HCT116 (cell line): ENCODE results near the gene KCNB1. TPM values are rescaled to one million over a fixed set of nuclear protein-coding genes. Genes with fewer than 3 reads are reported as not detected.

Experiments
- ATAC-seq: fragments of 200-7000 bp; cut with Tn5 transposase; 2 replicates; pipeline ENCODE4 v1.9.1; 2020; ENCODE audit warnings: mild to moderate bottlenecking, moderate library complexity
- BruUV-seq: library from RNA; stranded (reverse); fragments of 400-500 nt; replicated peaks from 2 replicates; lab custom pipeline; 2021; lab: Mats Ljungman, UMichigan
- CTCF ChIA-PET: fragments of 300-600 bp; sonication (Branson Sonifier 250); formaldehyde crosslinking; loops from one replicate; lab custom pipeline; 2021; ENCODE audit warnings: antibody characterized with exemption; lab: Charles Lee
- POLR2A ChIA-PET: fragments of 300-600, 350-600 bp; sonication (Branson Sonifier 250); formaldehyde crosslinking; loops from one replicate; lab custom pipeline; 2021; ENCODE audit warnings: antibody characterized with exemption; lab: Charles Lee
- RAD21 ChIA-PET, 2 experiments: fragments of 300-600 bp; sonication (Branson Sonifier 250); formaldehyde crosslinking; loops; one replicate each; lab custom pipeline; 2023; ENCODE audit warnings: low total read pairs in 2 of 2; ENCODE audit not compliant: uncharacterized antibody in 2 of 2, unreplicated experiment in 2 of 2, low non-redundant PET in 1 of 2; lab: Charles Lee
- DNase-seq: peaks from one replicate; pipeline ENCODE4 v3.0.0-alpha.2; 2010; ENCODE audit warnings: low read depth, low spot score
- H2AFZ ChIP-seq: fragments of 200-600 bp; shearing (Covaris generic), sonication (generic); 2 replicates; pipeline ENCODE4 v1.6.1; 2017; ENCODE audit warnings: low read depth, mixed run types, mixed read lengths, antibody characterized with exemption, low read length; ENCODE audit not compliant: poor library complexity, severe bottlenecking
- H3K27ac ChIP-seq: 2 replicates; pipeline ENCODE4 v1.5.1; 2012; ENCODE audit warnings: low read depth, low read length
- H3K27me3 ChIP-seq: fragments of 200-600 bp; sonication (generic); 2 replicates; pipeline ENCODE4 v1.6.1; 2016; ENCODE audit warnings: mixed run types, low read length, mixed read lengths; ENCODE audit not compliant: insufficient read depth
- H3K36me3 ChIP-seq, 2 experiments: fragments of 200-500 bp in 1 of 2; fragments of 200-600 bp in 1 of 2; sonication (Bioruptor generic) in 1 of 2; sonication (generic) in 1 of 2; 2 replicates each; pipeline versions ENCODE4 v1.5.1 to v1.6.1; 2014 to 2016; ENCODE audit warnings: low read length in 2 of 2, inconsistent platforms in 1 of 2, mixed read lengths in 1 of 2, mixed run types in 1 of 2; ENCODE audit not compliant: insufficient read depth in 2 of 2, control insufficient read depth in 1 of 2
- H3K4me1 ChIP-seq, 2 experiments: fragments of 200-600 bp in 1 of 2; sonication (generic) in 1 of 2; 2 replicates each; pipeline versions ENCODE4 v1.5.1 to v1.6.1; 2012 to 2017; ENCODE audit warnings: low read length in 2 of 2, inconsistent platforms in 1 of 2, mild to moderate bottlenecking in 1 of 2, mixed read lengths in 1 of 2, mixed run types in 1 of 2, moderate library complexity in 1 of 2; ENCODE audit not compliant: insufficient read depth in 2 of 2, control insufficient read depth in 1 of 2
- H3K4me2 ChIP-seq: fragments of 200-600 bp; sonication (generic); 2 replicates; pipeline ENCODE4 v1.6.1; 2017; ENCODE audit warnings: mixed run types, low read length, mixed read lengths
- H3K4me3 ChIP-seq, 2 experiments: fragments of 200-600 bp in 1 of 2; sonication (generic) in 1 of 2; replicated peaks in 1 of 2; 2 replicates each; pipeline ENCODE4 v1.5.1; 2011 to 2016; ENCODE audit warnings: low read length in 2 of 2, control low read depth in 1 of 2, low read depth in 1 of 2, mild to moderate bottlenecking in 1 of 2, mixed read lengths in 1 of 2, mixed run types in 1 of 2
- H3K79me2 ChIP-seq: fragments of 200-600 bp; sonication (generic); 2 replicates; pipeline ENCODE4 v1.6.1; 2017; ENCODE audit warnings: mild to moderate bottlenecking, mixed run types, low read length, moderate library complexity, mixed read lengths; ENCODE audit not compliant: insufficient read depth
- H3K9ac ChIP-seq: fragments of 200-600 bp; sonication (generic); 2 replicates; pipeline ENCODE4 v1.6.1; 2016; ENCODE audit warnings: low read length, mixed read lengths
- H3K9me2 ChIP-seq: fragments of 200-600 bp; sonication (generic), shearing (Covaris generic); 2 replicates; pipeline ENCODE4 v1.6.1; 2017; ENCODE audit warnings: mixed run types, mild to moderate bottlenecking, moderate library complexity; ENCODE audit not compliant: insufficient read depth
- H3K9me3 ChIP-seq, 2 experiments: fragments of 200-500 bp in 1 of 2; fragments of 200-600 bp in 1 of 2; sonication (Bioruptor generic) in 1 of 2; sonication (generic) in 1 of 2; 2 replicates each; pipeline ENCODE4 v1.6.1; 2014 to 2017; ENCODE audit warnings: low read length in 2 of 2, mixed read lengths in 2 of 2, inconsistent platforms in 1 of 2, low read depth in 1 of 2, mild to moderate bottlenecking in 1 of 2, mixed run types in 1 of 2, moderate library complexity in 1 of 2; ENCODE audit not compliant: control insufficient read depth in 1 of 2, insufficient read depth in 1 of 2
- H4K20me1 ChIP-seq: fragments of 200-600 bp; sonication (generic), shearing (Covaris generic); 2 replicates; pipeline ENCODE4 v1.6.1; 2017; ENCODE audit warnings: mixed run types, mild to moderate bottlenecking, moderate library complexity; ENCODE audit not compliant: insufficient read depth
- ATF3 ChIP-seq: IDR thresholded peaks from 2 replicates; pipeline ENCODE4 v1.6.1; 2012
- CBX3 ChIP-seq: IDR thresholded peaks from 2 replicates; pipeline ENCODE4 v1.6.1; 2012; ENCODE audit warnings: low read depth
- CEBPB ChIP-seq: IDR thresholded peaks from 2 replicates; pipeline ENCODE4 v1.6.1; 2012; ENCODE audit warnings: low read depth
- CTCF ChIP-seq, 3 experiments: fragments of 200-600 bp in 1 of 3; sonication (generic) in 1 of 3; IDR thresholded peaks in 2 of 3; conservative IDR thresholded peaks in 1 of 3; 2 replicates each; pipeline ENCODE4 v1.5.1; 2012 to 2017; ENCODE audit warnings: low read depth in 2 of 3, low read length in 2 of 3, antibody characterized with exemption in 1 of 3, borderline replicate concordance in 1 of 3, control low read depth in 1 of 3, mild to moderate bottlenecking in 1 of 3, mixed read lengths in 1 of 3, mixed run types in 1 of 3, moderate library complexity in 1 of 3; ENCODE audit not compliant: insufficient read depth in 1 of 3
- EGR1 ChIP-seq: IDR thresholded peaks from 2 replicates; pipeline ENCODE4 v1.6.1; 2012; ENCODE audit warnings: low read depth
- ELF1 ChIP-seq: IDR thresholded peaks from 2 replicates; pipeline ENCODE4 v1.6.1; 2012; ENCODE audit warnings: low read depth, borderline replicate concordance
- EZH2 ChIP-seq: fragments of 200-600 bp; sonication (generic); IDR thresholded peaks from 2 replicates; pipeline ENCODE4 v1.6.1; 2017; ENCODE audit warnings: antibody characterized with exemption, mixed run types
- EZH2phosphoT487 ChIP-seq: fragments of 200-600 bp; IDR thresholded peaks from 2 replicates; pipeline ENCODE4 v1.6.1; 2018; ENCODE audit warnings: antibody characterized with exemption, borderline replicate concordance
- RAD21 ChIP-seq: IDR thresholded peaks from 2 replicates; pipeline ENCODE4 v1.6.1; 2012; ENCODE audit warnings: low read depth, mild to moderate bottlenecking
- SIN3A ChIP-seq: IDR thresholded peaks from 2 replicates; pipeline ENCODE4 v1.6.1; 2012; ENCODE audit warnings: low read depth
- SP1 ChIP-seq: IDR thresholded peaks from 2 replicates; pipeline ENCODE4 v1.6.1; 2012; ENCODE audit warnings: low read depth
- TCF7L2 ChIP-seq: IDR thresholded peaks from 2 replicates; pipeline ENCODE4 v1.7.0; 2011; ENCODE audit warnings: borderline replicate concordance, inconsistent platforms; ENCODE audit not compliant: insufficient read depth, insufficient read length; ENCODE audit errors: extremely low read depth
- YY1 ChIP-seq: IDR thresholded peaks from 2 replicates; pipeline ENCODE4 v1.6.1; 2011; ENCODE audit warnings: low read length, low read depth, moderate library complexity, mild to moderate bottlenecking; ENCODE audit not compliant: insufficient replicate concordance; ENCODE audit errors: extremely low read depth
- ZBTB33 ChIP-seq: IDR thresholded peaks from 2 replicates; pipeline ENCODE4 v1.6.1; 2011; ENCODE audit warnings: mild to moderate bottlenecking, low read length, moderate library complexity; ENCODE audit not compliant: insufficient replicate concordance; ENCODE audit errors: extremely low read depth
- ZFX ChIP-seq: fragments of 450-650 bp; IDR thresholded peaks from 2 replicates; pipeline ENCODE4 v1.6.1; 2017
- ZNF274 ChIP-seq: fragments of 200-500 bp; sonication (Bioruptor generic); IDR thresholded peaks from 2 replicates; pipeline ENCODE4 v1.6.1; 2014; ENCODE audit warnings: mild to moderate bottlenecking, low read depth, low read length, inconsistent platforms
- intact Hi-C: fragments of 100-400 bp; cut with micrococcal nuclease; formaldehyde crosslinking; loops from 2 replicates; pipeline ENCODE4 v1.10.0; 2022
- total RNA-seq: library from RNA; stranded (reverse); gene quantifications from one replicate; pipeline ENCODE4 v1.2.1, GENCODE V29; 2021; ENCODE audit not compliant: unreplicated experiment
- TF ChIP-seq, protein P1 (sequence below): IDR thresholded peaks from 2 replicates; pipeline ENCODE4 v1.6.1; 2012

Gene KCNB1
- total RNA-seq, 1 experiment from 2014 or later, result 0.79 TPM

DNA sequence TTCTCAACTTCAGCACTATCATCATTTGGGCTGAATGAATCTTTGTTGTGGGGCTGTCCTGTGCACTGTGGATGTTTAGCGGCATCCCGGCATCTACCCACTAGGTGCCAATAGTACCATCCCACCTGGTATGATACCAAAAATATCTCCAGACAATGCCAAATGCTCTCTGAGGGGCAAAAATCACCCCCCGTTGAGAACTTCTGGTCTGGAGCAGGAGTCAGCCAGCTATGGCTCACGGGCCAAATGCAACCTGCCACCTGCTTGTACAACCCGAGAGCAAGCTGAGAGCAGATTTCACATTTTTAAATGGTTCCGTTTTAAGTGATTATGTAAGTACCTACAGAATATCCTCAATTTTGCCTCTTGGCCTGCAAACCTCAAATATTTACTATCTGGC, 26.8 kb downstream of the KCNB1 start:
- ChIA-PET RAD21 (no interaction called here), POLR2A (interaction anchor here (0.7 kb wide), 1 partner anchor 14 kb away, joined by 3 read pairs; no protein-coding TSS in a partner anchor), CTCF (no interaction called here)
- intact Hi-C loops, result no loop called here
- Histone ChIP-seq H3K27me3 (0 out of 2 replicates have a peak, but pooled peaks cover 10% of the 10 kb centered on the region), H3K9me3 (no peaks in the 10 kb centered on the region), H3K4me2 (no peak overlapping the region), H3K27ac (no peak overlapping the region), H3K9ac (no peak overlapping the region), H3K9me2 (no peaks in the 10 kb centered on the region), H4K20me1 (no peaks in the 10 kb centered on the region), H3K4me3 (no peak overlapping the region), H3K36me3 (no peaks in the 10 kb centered on the region), H2AFZ (no peak overlapping the region), H3K79me2 (no peaks in the 10 kb centered on the region), H3K4me1 (peaks cover 0 to 6% of the 10 kb centered on the region in 2 experiments; a peak in 2 of 4 replicates)
- BruUV-seq, result no TSS peak
- TF ChIP-seq EZH2phosphoT487, result no peak
- TF ChIP-seq CBX3, result no peak
- no peak for TF ChIP-seq ZBTB33
- DNase-seq (no peak), ATAC-seq (no peak)

DNA sequence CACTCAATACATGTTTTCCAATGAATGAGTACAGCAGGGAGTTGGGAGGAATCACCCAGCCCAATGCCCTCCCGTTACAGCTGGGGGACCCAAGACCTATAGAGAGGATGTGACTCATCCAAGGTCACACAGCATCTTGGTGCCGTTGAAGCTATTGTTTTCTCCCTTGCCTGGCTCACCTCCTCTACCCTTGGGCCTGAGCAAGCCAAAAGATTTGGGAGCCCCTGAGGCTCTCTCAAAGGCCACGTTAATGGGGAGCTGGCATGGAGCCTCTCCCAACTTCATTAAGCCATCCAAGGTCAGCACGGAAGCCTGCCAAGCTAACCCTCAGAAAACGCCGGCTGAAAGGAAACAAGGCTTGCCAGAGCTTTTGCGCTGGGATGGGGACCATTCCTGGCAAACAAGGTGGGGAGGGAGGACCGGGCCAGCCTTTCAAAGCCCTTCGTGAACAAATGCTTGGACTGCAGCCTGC, 30.4 kb downstream of the KCNB1 start:
- POLR2A ChIA-PET, result no interaction called here
- ATAC-seq, result no peak
- no peak overlapping the region for H3K27ac ChIP-seq

More for the DNA sequence above, 30.4 kb downstream of the KCNB1 start:
- RAD21 ChIA-PET, result no interaction called here
- Histone ChIP-seq H3K36me3 (no peaks in the 10 kb centered on the region), H4K20me1 (no peaks in the 10 kb centered on the region), H3K27me3 (0 out of 2 replicates have a peak, but pooled peaks cover 10% of the 10 kb centered on the region), H3K9ac (no peak overlapping the region), H2AFZ (no peak overlapping the region), H3K4me2 (no peak overlapping the region), H3K4me1 (peaks cover 0 to 10% of the 10 kb centered on the region in 2 experiments; a peak in 2 of 4 replicates), H3K9me3 (no peaks in the 10 kb centered on the region), H3K4me3 (no peak overlapping the region), H3K79me2 (no peaks in the 10 kb centered on the region), H3K9me2 (no peaks in the 10 kb centered on the region)
- BruUV-seq, result no TSS peak
- CTCF ChIA-PET, result no interaction called here
- intact Hi-C loops, result no loop called here
- DNase-seq, result no peak
- TF ChIP-seq EZH2 (no peak), SIN3A (no peak), ELF1 (no peak), CEBPB (no peak), TCF7L2 (no peak), CBX3 (no peak), CTCF (IDR thresholded peaks at IDR 0.05 in 2 of 3, conservative IDR thresholded peaks at IDR 0.05 in 1 of 3; ENCODE audit: borderline replicate concordance in 1 of 3, insufficient read depth in 1 of 3, low read depth in 2 of 3, low read length in 2 of 3) (no peak), EGR1 (no peak), SP1 (no peak), ZNF274 (no peak), ATF3 (no peak), RAD21 (no peak), YY1 (no peak), ZFX (no peak)
- TF ChIP-seq, protein P1, sequence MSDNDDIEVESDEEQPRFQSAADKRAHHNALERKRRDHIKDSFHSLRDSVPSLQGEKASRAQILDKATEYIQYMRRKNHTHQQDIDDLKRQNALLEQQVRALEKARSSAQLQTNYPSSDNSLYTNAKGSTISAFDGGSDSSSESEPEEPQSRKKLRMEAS, result no peak
